ENCODE measurements around the gene DYNC1I1. TPM values are rescaled to one million over a fixed set of nuclear protein-coding genes. Genes with fewer than 3 reads are reported as not detected.

The DYNC1I1 gene
- total and polyA plus RNA-seq, 2 of the 4 experiments (the other 2 are of a cell fraction), result under 0.01 to 0.15 TPM

Other genes starting within 250 kb of the DYNC1I1 start
- gene PDK4, start 176.0 kb upstream of the DYNC1I1 start, total RNA-seq (2012; rRNA removed), result under 0.01 TPM in 2 replicates
- gene PDK4, start 176.0 kb upstream of the DYNC1I1 start, polyA plus RNA-seq (2012; rRNA removed), result 0.03 and 0.06 TPM in 2 replicates